Measurements from ENCODE around the gene NKD1. TPM values are rescaled to one million over a fixed set of nuclear protein-coding genes. Genes with fewer than 3 reads are reported as not detected.

The NKD1 gene
- total RNA-seq, 2 donors from 2014 or later = 2.3 TPM

DNA sequence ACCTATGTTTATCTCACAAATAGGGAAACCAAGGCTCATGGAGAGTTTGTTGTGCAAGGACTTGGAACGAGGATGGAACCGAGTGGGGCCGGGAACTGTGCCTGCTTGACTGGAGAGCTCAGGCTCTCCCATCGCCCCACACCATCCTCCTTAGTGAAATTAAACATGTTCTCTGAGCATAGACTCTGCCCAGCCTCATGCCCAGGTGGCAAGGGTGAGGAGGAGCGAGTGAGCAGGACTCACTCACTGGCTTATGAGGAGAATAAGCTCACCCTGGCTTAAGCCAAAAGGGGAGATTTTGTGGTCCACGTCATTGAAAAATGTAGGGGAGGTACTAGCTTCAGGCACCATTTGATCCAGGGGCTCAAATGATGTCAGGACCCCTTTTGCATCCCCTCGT, 44.8 kb downstream of the NKD1 start:
- Histone ChIP-seq H3K9ac (ENCODE audit: low read depth in 2 of 2, low read length in 2 of 2) (no peak overlapping the region), H3K9me3 (no peaks in the 10 kb centered on the region), H3K4me3 (no peak overlapping the region), H3K4me1 (no peaks in the 10 kb centered on the region), H3K27ac (no peak overlapping the region), H3K36me3 (no peaks in the 10 kb centered on the region), H3K27me3 (no peaks in the 10 kb centered on the region)
- DNase-seq = no peak
- TF ChIP-seq, protein P1, sequence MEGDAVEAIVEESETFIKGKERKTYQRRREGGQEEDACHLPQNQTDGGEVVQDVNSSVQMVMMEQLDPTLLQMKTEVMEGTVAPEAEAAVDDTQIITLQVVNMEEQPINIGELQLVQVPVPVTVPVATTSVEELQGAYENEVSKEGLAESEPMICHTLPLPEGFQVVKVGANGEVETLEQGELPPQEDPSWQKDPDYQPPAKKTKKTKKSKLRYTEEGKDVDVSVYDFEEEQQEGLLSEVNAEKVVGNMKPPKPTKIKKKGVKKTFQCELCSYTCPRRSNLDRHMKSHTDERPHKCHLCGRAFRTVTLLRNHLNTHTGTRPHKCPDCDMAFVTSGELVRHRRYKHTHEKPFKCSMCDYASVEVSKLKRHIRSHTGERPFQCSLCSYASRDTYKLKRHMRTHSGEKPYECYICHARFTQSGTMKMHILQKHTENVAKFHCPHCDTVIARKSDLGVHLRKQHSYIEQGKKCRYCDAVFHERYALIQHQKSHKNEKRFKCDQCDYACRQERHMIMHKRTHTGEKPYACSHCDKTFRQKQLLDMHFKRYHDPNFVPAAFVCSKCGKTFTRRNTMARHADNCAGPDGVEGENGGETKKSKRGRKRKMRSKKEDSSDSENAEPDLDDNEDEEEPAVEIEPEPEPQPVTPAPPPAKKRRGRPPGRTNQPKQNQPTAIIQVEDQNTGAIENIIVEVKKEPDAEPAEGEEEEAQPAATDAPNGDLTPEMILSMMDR (IDR thresholded peaks at IDR 0.05) = no peak
- intact Hi-C loops (cut with DNase I) = no loop called here

DNA sequence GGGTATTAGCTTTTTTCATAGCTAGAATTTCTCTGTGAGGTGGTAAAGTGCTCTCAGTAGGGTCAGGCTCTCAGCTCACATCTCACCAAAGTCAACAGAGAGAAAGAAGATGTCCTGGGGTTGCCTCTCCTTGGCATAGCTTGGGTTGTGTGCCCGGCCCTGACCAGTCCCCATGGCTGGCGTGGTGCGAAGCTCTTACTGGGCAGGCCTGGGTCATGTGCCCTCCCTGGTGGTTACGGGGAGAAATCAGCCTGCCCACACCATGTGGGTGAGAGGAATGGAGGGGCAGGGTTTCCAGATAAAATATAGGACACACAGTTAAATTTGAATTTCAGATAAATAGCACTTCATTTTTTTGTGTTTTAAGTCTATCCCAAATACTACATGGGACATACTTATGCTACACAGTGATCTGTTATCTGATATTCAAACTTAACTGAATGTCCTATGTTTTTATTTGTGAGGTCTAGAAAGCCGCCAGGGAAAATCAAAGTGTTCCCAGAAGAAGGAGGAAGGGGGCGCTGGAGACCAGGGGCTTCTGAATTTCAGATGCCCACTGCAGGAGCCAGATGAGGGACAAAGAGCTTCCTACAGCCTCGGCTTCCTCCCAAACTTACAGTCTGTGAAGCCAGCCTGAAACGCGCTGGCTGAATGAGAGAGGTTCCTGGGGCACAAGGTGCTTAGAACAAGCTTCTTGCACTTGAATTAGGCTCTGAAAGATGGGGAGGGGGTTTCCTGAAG, 45.4 kb downstream of the NKD1 start:
- Histone ChIP-seq H3K36me3 (no peaks in the 10 kb centered on the region), H3K27me3 (no peaks in the 10 kb centered on the region), H3K9ac (ENCODE audit: low read depth in 2 of 2, low read length in 2 of 2) (no peak overlapping the region), H3K4me1 (no peaks in the 10 kb centered on the region), H3K27ac (no peak overlapping the region), H3K9me3 (no peaks in the 10 kb centered on the region), H3K4me3 (no peak overlapping the region)
- TF ChIP-seq, protein P1 (IDR thresholded peaks at IDR 0.05) = no peak
- intact Hi-C loops (cut with DNase I) = no loop called here
- DNase-seq = no peak

DNA sequence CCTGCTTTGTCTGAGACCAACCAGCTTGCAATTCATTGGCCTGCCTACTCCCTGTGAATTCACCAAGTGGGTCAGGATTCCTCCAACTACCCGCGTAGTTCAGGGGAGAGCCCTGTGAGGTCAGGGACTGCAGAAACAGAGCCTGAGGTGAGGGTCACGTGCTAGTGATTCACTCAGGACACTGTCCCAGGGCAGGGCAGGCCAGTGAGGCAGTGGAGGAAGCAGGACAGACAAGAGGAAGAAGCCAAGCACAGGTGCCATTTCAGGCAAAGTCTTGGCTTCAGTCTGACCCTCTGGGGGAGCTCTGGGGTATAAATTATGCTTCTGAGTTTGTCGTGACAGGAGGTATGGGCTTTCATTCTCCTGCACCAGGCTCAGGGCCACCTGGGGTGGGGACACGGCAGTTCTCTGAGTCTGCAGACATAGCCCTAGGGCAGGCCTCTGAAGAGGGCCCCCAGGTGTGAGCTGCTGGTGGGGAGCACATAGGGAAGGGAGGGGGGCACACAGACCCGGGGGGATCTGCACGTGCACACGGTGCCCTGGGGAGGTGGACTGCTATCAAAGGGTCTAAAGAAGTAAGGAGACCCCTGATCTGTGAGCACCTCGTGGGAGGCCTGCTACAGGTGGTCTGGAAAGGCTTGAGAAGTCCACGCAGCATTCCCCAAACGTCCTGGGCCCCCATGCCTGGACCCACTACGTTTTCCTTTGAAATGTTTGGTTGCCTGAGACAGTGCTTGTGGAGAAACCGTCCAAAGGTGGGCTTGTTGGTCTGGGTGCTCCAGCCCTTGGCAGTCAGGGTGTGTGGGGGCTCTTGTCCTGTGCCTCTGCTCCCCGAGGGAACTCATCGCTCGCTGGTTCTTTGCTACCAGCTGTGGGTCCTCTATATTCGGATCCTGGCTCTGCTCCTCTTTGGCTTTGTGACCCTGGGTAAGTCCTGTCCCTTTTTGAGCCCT, 46.4 kb downstream of the NKD1 start:
- Histone ChIP-seq H3K27ac (no peak overlapping the region), H3K36me3 (no peaks in the 10 kb centered on the region), H3K9me3 (no peaks in the 10 kb centered on the region), H3K27me3 (no peaks in the 10 kb centered on the region), H3K4me1 (no peaks in the 10 kb centered on the region), H3K4me3 (no peak overlapping the region), H3K9ac (ENCODE audit: low read depth in 2 of 2, low read length in 2 of 2) (no peak overlapping the region)
- TF ChIP-seq, protein P1 (IDR thresholded peaks at IDR 0.05) = no peak
- no peak for DNase-seq
- intact Hi-C loops (cut with DNase I) = no loop called here

DNA sequence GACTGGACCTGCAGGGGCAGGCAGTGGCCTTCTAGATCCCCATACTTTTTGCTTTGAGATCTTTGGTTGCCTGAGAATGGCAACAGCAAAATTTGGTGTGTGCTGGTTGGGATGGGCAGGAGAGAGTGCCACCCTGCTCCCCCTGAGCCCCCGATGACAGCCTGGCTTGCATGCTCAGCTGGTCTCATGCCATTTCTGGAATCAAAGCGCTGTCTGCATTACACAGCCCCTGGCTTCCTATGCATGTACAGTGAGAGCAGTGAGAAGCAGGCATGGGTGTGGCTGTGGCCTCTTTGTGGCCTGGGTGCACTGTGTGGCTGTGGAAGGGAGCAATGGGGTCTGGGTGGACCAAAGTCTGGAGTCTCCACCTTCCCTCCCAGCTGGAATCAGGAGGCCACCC, 47.7 kb downstream of the NKD1 start:
- no peak overlapping the region for H3K4me3 ChIP-seq
- H3K27ac ChIP-seq = no peak overlapping the region
- H3K9ac ChIP-seq (ENCODE audit: low read depth in 2 of 2, low read length in 2 of 2) = no peak overlapping the region
- no peaks in the 10 kb centered on the region for H3K4me1 ChIP-seq
- no peaks in the 10 kb centered on the region for H3K27me3 ChIP-seq
- H3K9me3 ChIP-seq = no peaks in the 10 kb centered on the region
- DNase-seq = no peak
- intact Hi-C loops (cut with DNase I) = no loop called here
- H3K36me3 ChIP-seq = no peaks in the 10 kb centered on the region
- TF ChIP-seq, protein P1 (IDR thresholded peaks at IDR 0.05) = no peak

DNA sequence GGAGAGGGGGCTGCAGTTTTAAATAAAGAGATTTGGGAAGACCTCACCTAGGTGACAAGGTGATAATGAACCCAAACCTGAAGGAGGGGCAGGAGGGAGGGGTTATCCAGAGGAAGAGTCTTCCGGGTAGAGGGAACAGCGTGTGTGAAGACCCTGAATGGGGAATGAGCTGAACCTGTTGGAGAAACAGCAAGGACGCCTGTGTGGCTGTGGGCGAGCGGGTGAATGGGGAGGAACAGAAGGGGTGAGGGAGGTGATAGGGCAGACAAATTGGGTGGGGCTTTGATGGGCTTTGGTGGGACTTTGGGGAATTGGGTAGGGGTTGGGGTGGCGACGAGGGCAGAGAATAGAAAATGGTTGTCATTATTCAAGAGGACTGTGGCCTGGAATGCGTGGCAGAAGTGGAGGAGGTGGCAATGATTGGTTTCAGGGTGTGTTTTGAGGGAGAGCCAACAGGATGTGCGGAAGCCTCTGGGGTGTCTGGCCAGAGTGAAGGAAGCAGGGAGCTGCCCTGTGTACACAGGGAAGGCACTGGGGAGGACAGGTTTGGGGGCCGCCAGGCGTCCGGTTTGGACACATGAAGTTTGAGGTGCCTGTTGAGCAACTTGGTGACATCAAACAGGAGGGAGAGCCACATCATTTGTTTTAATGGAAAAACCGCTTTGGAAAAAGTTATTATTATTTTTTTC, 48.7 kb downstream of the NKD1 start:
- Histone ChIP-seq H3K4me3 (no peak overlapping the region), H3K27me3 (no peaks in the 10 kb centered on the region), H3K9me3 (no peaks in the 10 kb centered on the region), H3K27ac (no peak overlapping the region), H3K36me3 (no peaks in the 10 kb centered on the region), H3K9ac (ENCODE audit: low read depth in 2 of 2, low read length in 2 of 2) (no peak overlapping the region), H3K4me1 (no peaks in the 10 kb centered on the region)
- TF ChIP-seq, protein P1 (IDR thresholded peaks at IDR 0.05) = no peak
- intact Hi-C loops (cut with DNase I) = no loop called here
- no peak for DNase-seq

Measured in colonic mucosa (tissue), 4 donors.